Brain microvascular endothelial cell (primary cell): ENCODE results near the gene TATDN2.

ENCODE experiments used
- DNase-seq: peaks from one replicate; pipeline ENCODE4 v3.0.0-alpha.2; 2020
- H3K27ac ChIP-seq: fragments of 250-450 bp; sonication (Bioruptor Pico); 2 replicates; pipeline ENCODE4 v1.5.1; 2020; ENCODE audit warnings: mild to moderate bottlenecking, moderate library complexity
- H3K27me3 ChIP-seq: fragments of 250-450 bp; sonication (Bioruptor Pico); replicated peaks from 2 replicates; pipeline ENCODE4 v1.5.1; 2020; ENCODE audit warnings: mild to moderate bottlenecking
- H3K36me3 ChIP-seq: fragments of 250-450 bp; sonication (Bioruptor Pico); replicated peaks from 2 replicates; pipeline ENCODE4 v1.5.1; 2020; ENCODE audit warnings: mild to moderate bottlenecking
- H3K4me3 ChIP-seq: 2 replicates; pipeline ENCODE4 v1.5.1; 2011; ENCODE audit warnings: low read depth, mild to moderate bottlenecking, control low read depth, low read length, moderate library complexity
- CTCF ChIP-seq: IDR thresholded peaks from 2 replicates; pipeline ENCODE4 v1.5.1; 2011; ENCODE audit warnings: low read depth, mild to moderate bottlenecking, moderate library complexity, low read length, control low read depth, inconsistent platforms; ENCODE audit errors: missing control alignments
- in situ Hi-C: cut with HindIII; loops from 2 replicates; pipeline ENCODE4 v1.10.0; 2017; ENCODE audit warnings: low sequenced_read_pairs, low pct_ligation_motif_present

Gene TATDN2

GRCh38 chr3:10213156-10213792, 35.0 kb upstream of the TATDN2 start:
- Histone ChIP-seq H3K27ac (no peak overlapping the region), H3K27me3 (no peaks in the 10 kb centered on the region), H3K4me3 (no peak overlapping the region), H3K36me3 (peaks cover 11% of the 10 kb centered on the region)
- in situ Hi-C loops: no loop called here
- no peak for TF ChIP-seq CTCF
- no peak for DNase-seq

- no peaks in the 10 kb centered on the region for H3K27me3 ChIP-seq
- in situ Hi-C loops: no loop called here
- DNase-seq: no peak
- TF ChIP-seq CTCF: no peak
- peaks cover 11% of the 10 kb centered on the region for H3K36me3 ChIP-seq
- H3K4me3 ChIP-seq: no peak overlapping the region
- H3K27ac ChIP-seq: no peak overlapping the region
These were observed 32.5 kb upstream of the TATDN2 start for GRCh38 chr3:10215578-10216368.

- H3K4me3 ChIP-seq: no peak overlapping the region
- H3K27me3 ChIP-seq: no peaks in the 10 kb centered on the region
- H3K27ac ChIP-seq: no peak overlapping the region
- in situ Hi-C loops: no loop called here
- H3K36me3 ChIP-seq: peaks cover 11% of the 10 kb centered on the region
- TF ChIP-seq CTCF: no peak
- DNase-seq: no peak
These were observed 30.9 kb upstream of the TATDN2 start for GRCh38 chr3:10217359-10217758.

- Histone ChIP-seq H3K27ac (no peak overlapping the region), H3K36me3 (peaks cover 11% of the 10 kb centered on the region), H3K27me3 (no peaks in the 10 kb centered on the region), H3K4me3 (no peak overlapping the region)
- DNase-seq: no peak
- TF ChIP-seq CTCF: no peak
- in situ Hi-C loops: no loop called here
These were observed 28.5 kb upstream of the TATDN2 start for GRCh38 chr3:10219737-10220136.

GRCh38 chr3:10223676-10224639, 24.3 kb upstream of the TATDN2 start:
- no peaks in the 10 kb centered on the region for H3K27me3 ChIP-seq
- in situ Hi-C loops: no loop called here
- H3K27ac ChIP-seq: no peak overlapping the region
- no peak overlapping the region for H3K4me3 ChIP-seq
- no peak for DNase-seq
- no peaks in the 10 kb centered on the region for H3K36me3 ChIP-seq
- TF ChIP-seq CTCF: no peak
